Epithelial cell of prostate (primary cell): ENCODE measurements around the gene ABL1.

Source experiments
- DNase-seq: peaks from one replicate; pipeline ENCODE4 v3.0.0-alpha.2; 2011; ENCODE audit warnings: low read depth, low spot score
- H3K27ac ChIP-seq: fragments of 450-650 bp; 2 replicates; pipeline ENCODE4 v1.5.1; 2017; ENCODE audit warnings: mild to moderate bottlenecking

Gene ABL1

GRCh38 chr9:130869250-130869649, 34.2 kb downstream of the ABL1 start:
- no peak overlapping the region for H3K27ac ChIP-seq
- no peak for DNase-seq

- no peak overlapping the region for H3K27ac ChIP-seq
- DNase-seq = no peak
Measured at GRCh38 chr9:130870491-130871381, 35.7 kb downstream of the ABL1 start.

GRCh38 chr9:130871395-130872062, 36.5 kb downstream of the ABL1 start:
- no peak overlapping the region for H3K27ac ChIP-seq
- no peak for DNase-seq

DNA sequence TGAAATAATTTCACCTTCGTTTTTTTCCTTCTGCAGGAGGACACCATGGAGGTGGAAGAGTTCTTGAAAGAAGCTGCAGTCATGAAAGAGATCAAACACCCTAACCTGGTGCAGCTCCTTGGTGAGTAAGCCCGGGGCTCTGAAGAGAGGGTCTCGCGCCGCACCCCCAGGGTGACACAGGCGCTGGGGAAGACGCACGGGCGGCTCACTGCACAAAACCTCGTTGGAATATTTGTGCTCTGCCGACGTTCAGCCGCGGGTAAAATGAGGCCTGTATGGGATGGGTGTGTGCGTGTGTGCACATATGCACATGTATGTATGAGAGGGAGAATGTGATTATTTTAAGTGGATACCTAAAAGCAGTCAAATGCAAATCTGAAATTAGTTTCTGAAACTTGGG, 37.0 kb downstream of the ABL1 start:
- H3K27ac ChIP-seq = no peak overlapping the region
- no peak for DNase-seq

GRCh38 chr9:130872508-130872907, 37.5 kb downstream of the ABL1 start:
- H3K27ac ChIP-seq = no peak overlapping the region
- no peak for DNase-seq

DNA sequence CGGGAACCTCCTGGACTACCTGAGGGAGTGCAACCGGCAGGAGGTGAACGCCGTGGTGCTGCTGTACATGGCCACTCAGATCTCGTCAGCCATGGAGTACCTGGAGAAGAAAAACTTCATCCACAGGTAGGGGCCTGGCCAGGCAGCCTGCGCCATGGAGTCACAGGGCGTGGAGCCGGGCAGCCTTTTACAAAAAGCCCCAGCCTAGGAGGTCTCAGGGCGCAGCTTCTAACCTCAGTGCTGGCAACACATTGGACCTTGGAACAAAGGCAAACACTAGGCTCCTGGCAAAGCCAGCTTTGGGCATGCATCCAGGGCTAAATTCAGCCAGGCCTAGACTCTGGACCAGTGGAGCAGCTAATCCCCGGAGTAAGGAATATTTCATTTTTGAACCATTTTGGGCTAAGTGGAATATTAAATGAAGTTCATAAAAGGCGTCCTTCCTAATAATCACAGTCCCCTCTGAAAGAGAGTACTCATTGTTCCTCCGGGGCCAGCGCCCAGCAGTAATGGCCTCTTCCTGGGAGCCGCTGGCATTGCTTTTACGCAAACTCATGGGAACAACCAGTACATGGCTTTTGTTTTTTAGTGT, 38.0 kb downstream of the ABL1 start:
- no peak overlapping the region for H3K27ac ChIP-seq
- DNase-seq = no peak

DNA sequence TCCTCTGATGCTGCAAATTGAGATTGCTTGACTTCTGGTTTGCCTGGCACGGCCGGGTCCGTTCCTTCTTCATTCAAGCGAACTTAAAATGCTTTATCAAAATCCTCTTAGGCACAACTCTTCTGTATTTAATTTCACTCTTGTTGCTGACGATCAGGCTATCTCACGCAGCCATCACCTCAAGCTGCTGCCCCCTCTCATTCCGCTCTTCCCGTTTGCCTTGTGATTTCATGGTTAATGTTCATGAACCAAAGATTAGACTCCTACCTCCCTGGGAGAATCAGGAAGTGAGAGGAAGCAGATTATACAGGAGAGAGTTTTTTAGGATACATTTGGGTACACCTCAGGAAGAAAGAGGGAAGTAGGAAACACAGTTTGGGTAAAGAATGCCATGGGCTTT, 38.9 kb downstream of the ABL1 start:
- no peak overlapping the region for H3K27ac ChIP-seq
- DNase-seq = no peak

GRCh38 chr9:130874783-130875182, 39.7 kb downstream of the ABL1 start:
- no peak for DNase-seq
- no peak overlapping the region for H3K27ac ChIP-seq

GRCh38 chr9:130877300-130877699, 42.2 kb downstream of the ABL1 start:
- DNase-seq = no peak
- no peak overlapping the region for H3K27ac ChIP-seq

GRCh38 chr9:130878295-130878694, 43.2 kb downstream of the ABL1 start:
- no peak for DNase-seq
- H3K27ac ChIP-seq = no peak overlapping the region

DNA sequence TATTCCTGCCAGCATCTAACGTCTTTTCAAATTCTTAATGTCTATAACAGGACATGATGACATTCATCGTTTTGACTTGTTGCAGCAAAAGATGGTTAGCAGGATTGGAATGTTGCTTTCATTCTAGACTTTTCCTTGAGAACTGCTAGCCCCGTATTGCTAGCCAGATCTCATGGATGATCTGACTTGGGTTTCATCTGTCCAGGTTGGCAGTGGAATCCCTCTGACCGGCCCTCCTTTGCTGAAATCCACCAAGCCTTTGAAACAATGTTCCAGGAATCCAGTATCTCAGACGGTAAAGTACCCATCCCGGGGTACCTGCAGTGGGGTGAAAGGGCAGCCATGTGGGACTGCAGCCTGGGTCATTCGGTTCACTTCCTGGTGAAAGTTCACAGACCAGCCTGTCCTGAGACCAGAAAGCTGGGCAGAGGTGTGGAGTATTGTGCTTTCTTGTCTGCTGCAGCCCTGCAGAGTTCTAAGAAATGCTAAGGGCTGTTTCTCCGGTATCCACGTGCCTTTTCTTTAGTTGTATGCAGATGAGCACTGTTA, 44.9 kb downstream of the ABL1 start:
- DNase-seq = no peak

DNA sequence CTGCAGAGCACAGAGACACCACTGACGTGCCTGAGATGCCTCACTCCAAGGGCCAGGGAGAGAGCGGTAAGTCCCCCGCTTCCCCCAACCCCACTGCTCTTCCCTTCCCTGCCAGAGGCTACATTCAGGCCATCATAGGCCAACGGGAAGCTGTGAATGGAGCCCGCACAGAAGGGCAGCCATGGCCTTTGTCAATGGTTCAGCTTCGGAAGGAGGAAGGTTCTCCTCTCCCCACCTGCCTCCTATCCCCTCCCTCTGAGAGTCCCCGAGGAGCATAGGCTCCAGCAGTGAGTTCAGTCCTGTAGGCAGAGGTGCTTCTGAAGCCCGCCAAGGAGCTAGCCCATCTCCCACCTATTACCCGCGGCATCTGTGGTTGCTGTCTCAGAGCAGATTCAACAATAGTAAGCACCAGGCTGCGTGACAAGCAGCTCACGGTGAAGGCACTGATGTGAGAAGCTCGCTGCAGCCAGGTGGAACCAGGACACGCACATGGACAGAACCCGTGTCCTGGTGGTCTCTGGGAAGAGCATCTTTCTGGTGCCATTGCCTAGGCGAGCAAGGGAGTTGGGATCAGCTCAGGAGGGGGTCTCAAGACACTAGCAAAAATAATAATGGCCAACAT, 45.7 kb downstream of the ABL1 start:
- DNase-seq = no peak
- no peak overlapping the region for H3K27ac ChIP-seq

More for the DNA sequence above, 44.9 kb downstream of the ABL1 start:
- no peak overlapping the region for H3K27ac ChIP-seq

DNA sequence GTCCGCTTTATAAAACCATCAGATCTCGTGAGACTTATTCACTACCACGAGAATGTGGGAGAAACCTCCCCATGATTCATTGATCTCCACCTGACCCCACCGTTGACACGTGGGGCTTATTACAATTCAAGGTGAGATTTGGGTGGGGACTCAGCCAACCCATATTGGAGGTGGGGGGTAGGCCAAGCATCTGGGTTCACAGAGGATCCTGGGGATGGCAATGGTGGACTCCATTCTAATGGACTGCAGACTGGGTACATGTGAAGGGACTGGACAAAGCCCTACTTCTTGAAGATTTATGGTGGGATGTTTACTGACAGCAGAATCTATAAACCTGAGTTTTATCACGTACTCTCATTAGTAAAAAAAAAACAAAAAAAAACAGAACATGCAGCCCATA, 46.5 kb downstream of the ABL1 start:
- no peak overlapping the region for H3K27ac ChIP-seq
- DNase-seq = no peak

- no peak for DNase-seq
- no peak overlapping the region for H3K27ac ChIP-seq
Measured at GRCh38 chr9:130882696-130883225, 47.7 kb downstream of the ABL1 start.

DNA sequence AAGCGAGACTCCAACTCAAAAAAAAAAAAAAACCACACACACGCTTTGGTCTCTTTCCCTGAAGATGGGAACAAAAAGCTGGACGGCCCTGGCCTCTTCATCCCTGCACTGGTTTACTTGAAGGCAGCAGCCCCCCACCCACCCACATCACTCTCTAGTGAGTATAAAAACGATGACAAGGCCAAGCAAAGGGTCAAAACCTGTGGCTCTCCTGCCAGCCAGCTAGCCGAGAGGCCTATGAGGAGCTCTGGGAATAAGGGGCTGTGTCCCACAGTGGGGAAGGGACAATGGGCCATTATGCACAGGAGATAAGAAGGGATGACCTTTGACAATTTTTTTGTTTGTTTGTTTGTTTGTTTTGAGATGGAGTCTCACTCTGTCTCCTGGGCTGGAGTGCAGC, 48.4 kb downstream of the ABL1 start:
- DNase-seq = no peak
- no peak overlapping the region for H3K27ac ChIP-seq

- no peak overlapping the region for H3K27ac ChIP-seq
- DNase-seq = no peak
Measured at GRCh38 chr9:130884111-130884531, 49.1 kb downstream of the ABL1 start.

GRCh38 chr9:130884542-130885483, 49.8 kb downstream of the ABL1 start:
- no peak for DNase-seq
- no peak overlapping the region for H3K27ac ChIP-seq

GRCh38 chr9:130885484-130886375, 50.7 kb downstream of the ABL1 start:
- no peak for DNase-seq
- H3K27ac ChIP-seq = peak overlapping the region; percentile 13
